Vagina (tissue), 2 donors: Measurements from ENCODE around the gene BGN.

Experiments used
- POLR2A ChIP-seq, 2 donors: fragments of 450-650 bp; IDR thresholded peaks; one replicate each; pipeline ENCODE4 v1.6.1; 2017; ENCODE audit warnings: antibody characterized with exemption in 2 of 2, mild to moderate bottlenecking in 2 of 2, moderate library complexity in 2 of 2
- POLR2AphosphoS5 ChIP-seq, 2 donors: sonication (generic); formaldehyde crosslinking; IDR thresholded peaks; one replicate each; pipeline ENCODE4 v1.9.0; 2017; ENCODE audit warnings: antibody characterized with exemption in 2 of 2, mild to moderate bottlenecking in 2 of 2, low read depth in 1 of 2; ENCODE audit not compliant: insufficient read depth in 1 of 2
- TF ChIP-seq, protein P1 (sequence below), 3 experiments: fragments of 450-650 bp in 2 of 3; fragments of 200-600 bp in 1 of 3; sonication (generic) in 1 of 3; IDR thresholded peaks; one replicate each; pipeline ENCODE4 v1.5.1; 2017 to 2019; ENCODE audit warnings: antibody characterized with exemption in 3 of 3, mild to moderate bottlenecking in 2 of 3, moderate library complexity in 2 of 3

DNA sequence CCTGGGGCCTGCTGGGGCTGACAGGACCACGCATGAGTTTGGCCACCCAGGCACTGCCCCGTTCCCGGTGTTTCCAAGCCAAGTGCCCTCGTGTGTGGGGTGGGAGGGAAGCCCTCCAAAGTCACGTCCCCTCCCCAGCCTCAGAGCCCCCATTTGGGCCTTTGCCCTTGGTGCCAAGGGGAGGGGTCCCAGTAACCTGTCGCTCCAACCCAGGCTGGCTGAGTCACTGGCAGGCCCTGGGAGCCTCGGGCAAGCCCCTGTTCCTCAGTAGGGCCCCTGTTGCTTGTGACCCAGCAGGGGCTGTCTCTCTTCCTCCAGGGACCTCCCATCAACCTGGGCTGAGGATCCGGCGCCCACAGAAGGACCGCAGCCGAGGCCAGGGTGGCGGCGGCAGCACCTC lies 13.7 kb upstream of the BGN start:
- TF ChIP-seq, protein P1, sequence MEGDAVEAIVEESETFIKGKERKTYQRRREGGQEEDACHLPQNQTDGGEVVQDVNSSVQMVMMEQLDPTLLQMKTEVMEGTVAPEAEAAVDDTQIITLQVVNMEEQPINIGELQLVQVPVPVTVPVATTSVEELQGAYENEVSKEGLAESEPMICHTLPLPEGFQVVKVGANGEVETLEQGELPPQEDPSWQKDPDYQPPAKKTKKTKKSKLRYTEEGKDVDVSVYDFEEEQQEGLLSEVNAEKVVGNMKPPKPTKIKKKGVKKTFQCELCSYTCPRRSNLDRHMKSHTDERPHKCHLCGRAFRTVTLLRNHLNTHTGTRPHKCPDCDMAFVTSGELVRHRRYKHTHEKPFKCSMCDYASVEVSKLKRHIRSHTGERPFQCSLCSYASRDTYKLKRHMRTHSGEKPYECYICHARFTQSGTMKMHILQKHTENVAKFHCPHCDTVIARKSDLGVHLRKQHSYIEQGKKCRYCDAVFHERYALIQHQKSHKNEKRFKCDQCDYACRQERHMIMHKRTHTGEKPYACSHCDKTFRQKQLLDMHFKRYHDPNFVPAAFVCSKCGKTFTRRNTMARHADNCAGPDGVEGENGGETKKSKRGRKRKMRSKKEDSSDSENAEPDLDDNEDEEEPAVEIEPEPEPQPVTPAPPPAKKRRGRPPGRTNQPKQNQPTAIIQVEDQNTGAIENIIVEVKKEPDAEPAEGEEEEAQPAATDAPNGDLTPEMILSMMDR (IDR thresholded peaks at IDR 0.05), result no peak
- TF ChIP-seq POLR2A (IDR thresholded peaks at IDR 0.05) (no peak), POLR2AphosphoS5 (IDR thresholded peaks at IDR 0.05; ENCODE audit: insufficient read depth in 1 of 2, low read depth in 1 of 2) (no peak)
